NCI-H2196 (cell line): Measurements from ENCODE around the gene ZCCHC10.
"Not testable (repeated sequence)": the region's sequence is repeated elsewhere in the genome, so short reads cannot be mapped to it uniquely, and the experiment has no call there.

ENCODE experiments used
- DNase-seq: peaks from one replicate; lab custom pipeline; 2025; ENCODE audit not compliant: unreplicated experiment; lab: John Stamatoyannopoulos, UW

ZCCHC10 gene

DNA sequence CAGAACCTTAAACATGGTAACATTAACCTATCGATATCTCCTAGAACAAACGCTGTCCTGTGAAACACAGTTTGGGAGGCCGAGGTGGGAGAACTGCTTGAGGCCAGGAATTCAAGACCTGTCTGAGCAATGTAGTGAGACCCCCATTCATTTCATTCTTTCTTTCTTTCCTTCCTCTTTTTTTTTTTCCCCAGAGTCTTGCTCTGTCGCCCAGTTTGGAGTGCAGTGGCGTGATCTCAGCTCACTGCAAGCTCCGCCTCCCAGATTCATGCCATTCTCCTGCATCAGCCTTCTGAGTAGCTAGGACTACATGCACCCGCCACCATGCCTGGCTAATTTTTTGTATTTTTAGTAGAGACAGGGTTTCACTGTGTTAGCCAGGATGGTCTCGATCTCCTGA is 20.2 kb upstream of the ZCCHC10 start:
- DNase-seq: not testable (repeated sequence)

DNA sequence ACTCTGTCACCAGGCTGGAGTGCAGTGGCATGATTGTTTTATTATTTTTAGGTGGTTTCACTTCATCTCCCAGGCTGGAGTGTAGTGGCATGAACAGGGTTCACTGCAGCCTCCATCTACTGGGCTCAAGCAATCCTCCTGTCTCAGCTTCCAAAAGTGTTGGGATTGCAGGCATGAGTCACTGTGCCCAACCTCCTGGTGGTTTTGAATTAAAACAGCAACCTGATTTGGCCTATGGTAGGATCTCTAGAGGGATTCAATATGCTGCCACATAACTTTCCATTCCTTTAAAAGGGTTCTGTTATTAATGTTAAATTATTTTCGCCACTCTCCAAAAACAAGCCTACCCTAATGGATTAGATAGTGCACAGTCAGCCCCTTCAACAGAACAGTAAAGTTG is 15.6 kb upstream of the ZCCHC10 start:
- DNase-seq: no peak

DNA sequence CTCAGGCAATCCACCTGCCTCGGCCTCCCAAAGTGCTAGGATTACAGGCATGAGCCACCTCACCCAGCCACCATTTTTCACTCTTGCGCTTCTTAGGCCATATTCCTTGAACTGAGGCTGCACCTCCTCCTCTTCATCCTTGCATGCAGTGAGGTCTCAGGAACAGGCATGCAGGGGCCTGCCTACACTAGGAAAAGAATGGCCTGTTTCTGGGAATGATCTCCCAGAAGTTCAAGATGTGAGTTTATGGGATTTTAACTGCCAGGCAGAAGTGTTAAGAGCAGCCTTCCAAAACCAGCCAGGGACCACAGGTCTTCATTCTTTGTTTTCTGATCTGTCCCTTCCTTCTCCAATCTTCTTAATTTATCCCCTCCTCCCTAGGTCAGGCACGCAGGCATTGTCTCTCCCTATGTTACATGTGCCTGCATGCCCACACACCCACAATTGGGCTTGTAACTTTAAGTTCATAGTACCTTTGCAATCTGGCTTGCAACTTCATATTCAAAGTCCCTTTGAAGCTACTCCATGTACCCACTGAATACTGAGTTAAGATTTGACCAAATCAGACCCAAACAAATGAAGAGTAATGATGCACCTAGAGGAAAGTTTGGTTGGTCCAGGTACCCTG is 14.9 kb upstream of the ZCCHC10 start:
- DNase-seq: no peak

DNA sequence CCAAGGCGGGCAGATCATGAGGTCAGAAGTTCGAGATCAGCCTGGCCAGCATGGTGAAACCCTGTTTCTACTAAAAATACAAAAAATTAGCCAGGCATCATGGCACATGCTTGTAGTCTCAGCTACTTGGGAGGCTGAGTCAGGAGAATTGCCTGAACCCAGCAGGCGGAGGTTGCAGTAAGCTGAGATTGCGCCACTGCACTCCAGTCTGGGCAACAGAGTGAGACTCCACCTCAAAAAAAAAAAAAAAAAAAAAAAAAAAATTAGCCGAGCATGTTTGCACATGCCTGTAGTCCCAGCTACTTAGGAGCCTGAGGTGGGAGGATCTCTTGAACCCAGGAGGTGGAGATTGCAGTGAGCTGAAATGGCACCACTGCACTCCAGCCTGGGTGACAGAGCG is 10.3 kb upstream of the ZCCHC10 start:
- DNase-seq: not testable (repeated sequence)

DNA sequence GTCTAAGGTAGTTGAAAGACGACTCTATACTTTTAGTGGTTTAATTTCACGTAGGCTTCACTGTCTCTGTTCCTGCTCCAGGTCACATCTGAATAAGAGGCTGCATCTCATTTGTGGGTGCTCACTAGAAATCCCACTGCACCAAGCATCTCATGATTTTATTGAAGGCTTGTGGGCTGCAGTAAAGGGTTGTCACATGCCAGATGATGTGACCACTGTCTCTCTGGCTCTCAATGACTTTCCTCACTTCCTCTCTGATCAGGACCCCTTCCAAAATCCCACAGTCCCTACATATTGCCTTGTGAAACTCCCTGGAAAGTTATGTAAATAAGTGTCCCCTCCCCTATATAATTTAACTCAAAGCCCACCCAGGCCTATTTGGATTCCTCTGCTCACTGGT is 8.9 kb upstream of the ZCCHC10 start:
- DNase-seq: no peak

DNA sequence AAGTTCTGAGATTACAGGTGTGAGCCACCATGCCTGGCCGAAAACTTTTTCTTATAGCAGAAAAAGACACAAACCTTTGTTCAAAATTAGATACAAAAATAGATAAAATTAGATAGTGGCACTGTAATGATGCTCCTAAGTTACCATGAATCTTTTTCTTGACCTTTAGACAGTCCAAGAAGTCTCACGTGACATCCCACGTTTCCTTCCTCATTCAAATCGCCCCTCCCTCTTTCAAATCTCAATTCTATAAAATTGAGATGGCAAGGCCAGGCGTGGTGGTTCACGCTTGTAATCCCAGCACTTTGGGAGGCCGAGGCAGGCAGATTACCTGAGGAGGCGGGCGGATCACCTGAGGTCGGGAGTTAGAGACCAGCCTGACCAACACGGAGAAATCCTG is 7.7 kb upstream of the ZCCHC10 start:
- DNase-seq: no peak

DNA sequence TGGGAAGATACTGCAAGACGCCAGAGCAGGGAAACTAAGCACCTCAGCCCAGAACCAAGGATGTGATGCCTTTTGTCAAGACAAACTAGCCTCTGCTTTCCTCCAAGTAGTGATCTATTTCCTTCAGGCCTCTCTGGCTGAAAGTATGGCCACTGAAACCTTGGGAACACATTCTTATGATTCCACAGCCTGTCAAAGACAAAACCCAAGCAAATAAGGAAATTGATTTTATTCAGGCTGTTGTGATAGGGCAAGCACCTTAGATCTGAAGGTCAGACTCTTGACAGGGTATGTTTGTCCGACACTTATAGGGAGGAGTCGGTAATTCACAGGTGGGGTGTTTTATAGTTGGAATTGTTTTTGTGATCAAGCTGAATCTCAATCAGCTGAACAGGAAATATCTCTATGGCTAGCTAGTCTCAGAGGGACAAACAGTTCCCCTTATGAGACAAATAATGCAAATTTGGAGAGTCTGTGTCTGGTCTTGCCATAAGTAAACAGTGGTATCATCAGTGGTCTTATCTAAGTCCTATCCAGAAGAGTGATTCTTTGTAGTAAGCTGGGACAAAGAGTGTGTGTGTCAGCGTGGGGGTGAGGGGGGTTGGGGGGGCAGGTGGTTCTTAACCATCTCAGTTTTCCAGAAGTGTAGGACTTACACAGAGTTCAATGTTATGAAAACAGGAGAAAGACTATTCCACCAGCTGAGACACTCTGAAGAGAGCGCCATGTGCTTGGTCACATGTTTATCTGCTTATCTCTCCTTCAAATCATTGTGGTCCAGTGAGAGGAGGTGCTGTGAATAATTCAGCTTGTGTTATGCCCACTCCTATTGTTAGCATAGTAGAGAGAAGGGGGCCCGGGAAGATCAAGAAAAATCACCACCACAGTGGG is 6.7 kb upstream of the ZCCHC10 start:
- no peak for DNase-seq

DNA sequence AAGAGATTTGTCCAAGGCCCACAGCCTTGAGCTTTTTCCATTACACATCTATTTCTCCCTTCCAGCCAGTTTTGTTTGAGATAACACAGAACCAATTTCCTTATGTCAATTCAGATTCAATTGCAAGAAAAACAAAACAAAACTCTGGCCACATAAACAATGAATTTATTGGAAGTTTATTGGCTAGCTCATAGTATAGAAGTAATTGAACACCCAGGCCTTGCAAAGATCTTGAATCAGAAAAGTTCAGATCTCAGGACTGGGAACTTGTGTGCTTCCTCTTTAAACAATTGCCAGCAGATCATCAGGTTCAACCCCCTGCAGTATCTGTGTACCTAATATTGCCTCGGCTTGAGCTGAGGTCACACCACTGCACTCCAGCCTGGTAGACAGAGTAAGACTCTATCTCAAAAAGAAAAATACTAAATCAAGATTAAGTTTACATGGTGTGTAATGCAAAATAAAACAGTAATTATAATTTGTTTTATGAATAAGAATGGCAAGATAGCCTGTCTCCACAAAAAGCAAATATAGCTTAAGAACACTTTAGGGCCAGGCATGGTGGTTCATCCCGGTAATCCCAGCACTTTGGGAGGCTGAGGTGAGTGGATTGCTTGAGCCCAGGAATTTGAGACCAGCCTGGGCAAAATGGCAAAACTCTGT is 4.1 kb upstream of the ZCCHC10 start:
- DNase-seq: no peak

DNA sequence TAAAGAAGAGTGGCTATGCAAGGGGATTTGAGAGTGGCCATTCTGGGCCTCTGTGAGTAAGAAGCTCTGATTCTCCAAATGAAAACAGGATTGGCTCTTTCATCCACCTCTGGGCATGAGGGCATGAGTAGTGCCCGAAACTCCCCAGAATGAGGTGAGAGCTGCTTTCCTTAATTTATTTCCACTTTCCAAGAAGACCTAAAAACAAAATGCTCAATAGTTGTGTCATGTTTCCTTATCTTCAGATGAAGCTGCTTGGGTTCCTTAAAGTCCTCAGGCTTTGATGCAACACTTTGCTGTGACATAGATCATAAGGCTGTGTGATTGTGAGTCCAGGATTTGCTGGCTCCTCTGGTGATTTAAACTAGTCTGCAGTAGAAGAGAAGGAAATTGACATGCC is 3.1 kb upstream of the ZCCHC10 start:
- no peak for DNase-seq

DNA sequence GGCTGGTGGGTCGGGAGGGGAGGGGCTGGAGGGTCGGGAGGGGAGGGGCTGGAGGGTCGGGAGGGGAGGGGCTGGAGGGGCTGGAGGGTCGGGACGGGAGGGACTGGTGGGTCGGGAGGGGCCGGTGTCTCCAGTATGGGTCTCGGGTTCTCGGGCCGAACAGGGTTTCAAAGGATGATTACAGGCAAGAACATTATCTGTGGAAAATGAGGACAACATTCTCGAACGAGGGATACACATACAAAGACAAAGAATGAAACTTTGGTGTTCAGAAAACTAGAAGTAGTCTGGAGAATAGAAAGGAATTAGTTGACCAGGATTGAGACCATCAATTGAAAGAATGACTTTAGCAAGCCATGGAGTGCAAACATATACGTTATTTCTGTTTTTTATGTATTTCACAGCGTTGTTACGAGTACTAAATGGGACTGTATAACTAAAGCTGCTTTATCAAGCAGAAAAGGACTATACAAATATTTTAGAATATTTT is 360 bp upstream of the ZCCHC10 start:
- no peak for DNase-seq

DNA sequence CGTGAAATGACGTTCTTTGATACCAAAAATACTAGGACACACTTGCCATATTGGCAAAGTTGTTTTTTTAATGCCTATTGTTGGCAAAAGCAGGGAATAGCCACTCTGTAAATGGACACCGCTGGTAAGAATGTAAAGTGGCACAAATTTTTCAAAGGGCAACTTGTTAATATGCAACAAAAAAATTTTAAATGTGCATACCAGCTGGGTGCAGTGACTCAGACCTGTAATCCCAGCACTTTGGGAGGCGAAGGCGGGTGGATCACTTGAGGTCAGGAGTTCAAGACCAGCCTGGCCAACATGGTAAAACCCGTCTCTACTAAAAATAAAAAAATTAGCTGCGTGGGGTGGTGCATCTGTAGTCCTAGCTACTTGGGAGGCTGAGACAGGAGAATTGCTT is 6.9 kb downstream of the ZCCHC10 start:
- not testable (repeated sequence) for DNase-seq

DNA sequence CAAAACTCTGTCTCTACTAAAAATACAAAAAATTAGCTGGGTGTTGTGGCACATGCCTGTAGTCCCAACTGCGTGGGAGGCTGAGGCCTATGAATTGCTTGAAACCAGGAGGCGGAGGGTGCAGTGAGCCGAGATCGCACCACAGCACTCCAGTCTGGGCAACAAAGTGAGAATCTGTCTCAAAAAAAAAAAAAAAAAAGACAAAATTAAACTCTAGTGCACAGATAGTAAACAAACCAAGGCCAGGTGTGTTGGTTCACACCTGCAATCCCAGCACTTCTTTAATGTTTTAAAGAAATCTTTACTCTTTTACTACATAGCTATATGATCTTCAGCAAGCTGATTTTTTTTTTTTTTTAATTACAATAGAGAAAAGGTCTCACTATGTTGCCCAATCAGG is 8.4 kb downstream of the ZCCHC10 start:
- DNase-seq: no peak

DNA sequence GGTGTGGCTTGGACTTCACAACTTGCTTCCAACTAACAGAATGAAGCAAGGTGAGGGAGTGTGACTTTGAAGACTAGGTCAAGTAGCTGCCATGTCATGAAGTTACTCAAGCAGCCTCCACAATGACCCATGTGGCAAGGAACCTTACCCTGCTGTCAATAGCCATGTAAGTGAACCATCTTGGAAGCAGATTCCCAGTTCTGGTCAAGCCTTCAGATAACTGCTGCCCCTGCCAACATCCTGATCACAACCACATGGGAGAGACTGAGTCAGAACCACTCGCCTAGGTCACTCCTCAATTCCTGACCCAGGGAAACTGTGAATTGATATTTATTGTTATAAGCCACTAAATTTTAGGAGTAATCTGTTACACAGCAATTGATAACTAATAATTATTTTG is 10.9 kb downstream of the ZCCHC10 start:
- DNase-seq: no peak

DNA sequence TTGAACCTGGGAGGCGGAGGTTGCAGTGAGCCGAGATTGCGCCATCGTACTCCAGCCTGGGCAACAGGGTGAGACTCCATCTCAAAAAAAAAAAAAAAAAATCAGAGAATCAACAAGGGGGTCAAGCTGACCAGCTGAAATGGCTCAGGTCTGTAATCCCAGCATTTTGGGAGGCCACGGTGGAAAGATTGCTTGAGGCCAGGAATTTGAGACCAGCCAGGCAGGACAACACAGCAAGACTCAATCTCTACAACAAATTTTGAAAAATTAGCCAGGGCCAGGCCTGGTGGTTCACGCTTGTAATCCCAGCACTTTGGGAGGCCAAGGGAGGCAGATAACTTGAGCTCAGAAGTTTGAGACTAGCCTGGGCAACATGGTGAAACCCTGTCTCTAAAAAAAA is 17.9 kb downstream of the ZCCHC10 start:
- DNase-seq: not testable (repeated sequence)

DNA sequence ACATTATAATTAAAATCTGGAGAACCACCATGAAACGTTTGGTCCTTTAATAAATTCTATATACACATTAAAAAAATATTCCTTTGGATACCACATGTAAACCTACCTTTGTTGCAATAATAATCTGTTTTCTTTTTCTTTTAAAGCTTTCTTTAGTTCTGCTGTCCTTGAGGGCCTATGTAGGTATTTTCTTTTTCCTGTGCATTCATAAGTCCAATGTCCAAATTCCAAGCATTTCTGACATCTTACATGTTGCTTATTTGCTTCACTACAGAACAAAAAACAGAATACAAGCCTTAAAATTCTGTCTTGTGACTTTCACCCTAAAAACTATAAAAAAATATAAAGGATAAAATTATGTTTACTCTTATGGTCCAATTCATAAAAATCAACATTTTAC is 19.7 kb downstream of the ZCCHC10 start:
- DNase-seq: no peak

DNA sequence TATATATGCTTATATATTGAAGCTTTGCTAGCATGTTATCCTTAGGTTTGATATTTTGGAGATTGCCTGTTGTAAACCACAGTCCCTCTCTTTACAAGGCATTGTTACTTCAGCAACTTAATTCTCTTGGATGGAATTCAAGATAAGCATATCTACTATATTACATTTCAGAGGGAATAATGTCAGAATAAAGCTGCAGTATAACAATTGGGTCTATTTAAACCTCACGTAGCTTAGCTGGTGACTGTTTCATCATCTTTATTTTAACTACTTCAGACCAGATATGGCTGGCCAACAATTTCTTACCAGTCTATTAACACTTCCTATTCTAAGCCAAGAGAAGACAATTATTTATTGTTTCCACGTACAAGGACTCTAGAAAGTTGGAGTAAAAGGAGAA is 27.1 kb downstream of the ZCCHC10 start:
- DNase-seq: no peak

DNA sequence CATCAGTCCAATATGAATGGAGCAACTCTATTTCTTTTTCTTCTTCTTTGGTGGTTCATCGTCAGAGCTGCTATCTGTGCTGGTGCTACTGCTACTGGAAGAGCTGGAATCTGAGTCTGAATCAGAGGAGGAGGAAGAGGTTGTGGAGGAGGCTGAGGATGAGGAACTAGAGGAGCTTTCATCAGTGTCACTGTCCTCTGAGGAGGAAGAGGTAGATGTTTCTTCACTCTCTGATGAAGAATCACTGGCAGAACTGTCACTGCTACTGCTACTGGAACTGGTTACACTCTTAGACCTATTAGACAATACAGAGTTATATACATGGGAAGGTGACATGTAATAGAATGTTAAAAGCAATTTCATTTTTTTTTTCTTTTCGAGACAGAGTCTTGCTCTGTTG is 27.8 kb downstream of the ZCCHC10 start:
- no peak for DNase-seq

DNA sequence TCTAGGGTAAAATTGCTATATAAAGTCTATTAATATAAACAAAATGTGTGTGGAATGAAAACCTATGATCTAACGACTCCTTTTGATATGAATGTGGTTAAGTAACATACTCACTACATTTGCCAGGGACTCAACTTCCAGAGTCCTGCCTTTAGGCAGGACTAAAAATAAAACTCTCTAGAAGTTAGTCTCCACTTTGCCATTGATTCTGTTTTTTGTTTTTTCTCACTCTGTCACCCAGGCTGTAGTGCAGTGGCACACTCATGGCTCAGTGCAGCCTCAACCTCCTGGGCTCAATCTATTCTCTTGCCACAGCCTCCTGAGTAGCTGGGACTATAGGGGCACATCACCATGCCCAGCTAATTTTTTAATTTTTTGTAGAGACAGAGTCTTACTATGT is 30.0 kb downstream of the ZCCHC10 start:
- no peak for DNase-seq

DNA sequence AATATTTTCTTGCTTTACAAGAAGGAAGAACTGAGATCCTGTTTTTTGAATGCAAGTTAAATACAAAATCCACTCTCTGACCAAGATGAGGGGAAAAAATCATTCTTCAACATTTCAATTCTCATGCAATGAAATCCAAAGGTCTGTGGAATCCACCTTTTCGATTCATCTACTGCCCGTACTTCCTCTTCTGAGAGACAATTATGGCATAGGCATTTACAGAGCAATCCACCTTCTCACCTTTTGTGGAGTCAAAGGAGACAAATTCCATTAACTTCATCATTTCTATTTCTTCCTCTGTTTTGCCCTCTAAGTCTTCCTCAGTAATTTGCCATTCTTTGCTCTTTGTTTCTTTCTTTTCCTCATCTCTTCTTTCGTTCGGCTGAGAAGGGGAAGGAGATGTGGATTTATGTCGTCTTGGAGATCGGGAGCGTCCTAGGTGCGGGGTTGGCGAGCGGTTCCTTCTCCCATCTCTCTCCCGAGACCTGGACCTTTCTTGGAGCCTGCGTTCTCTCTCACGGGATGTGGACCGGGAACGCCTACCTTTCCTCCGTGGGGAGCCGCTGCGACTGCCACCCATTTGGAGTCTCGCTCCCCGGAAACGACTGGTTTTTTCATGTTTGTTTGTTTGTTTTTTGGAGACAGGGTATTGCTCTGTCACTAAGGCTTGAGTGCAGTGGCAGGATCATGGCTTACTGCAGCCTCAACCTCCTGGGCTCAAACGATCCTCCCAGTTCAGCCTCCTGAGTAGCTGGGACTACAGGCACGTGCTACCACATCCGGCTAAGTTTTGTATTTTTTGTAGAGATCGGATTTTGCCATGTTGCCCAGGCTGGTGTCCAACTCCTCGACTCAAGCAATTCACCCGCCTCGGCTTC is 38.6 kb downstream of the ZCCHC10 start:
- no peak for DNase-seq

DNA sequence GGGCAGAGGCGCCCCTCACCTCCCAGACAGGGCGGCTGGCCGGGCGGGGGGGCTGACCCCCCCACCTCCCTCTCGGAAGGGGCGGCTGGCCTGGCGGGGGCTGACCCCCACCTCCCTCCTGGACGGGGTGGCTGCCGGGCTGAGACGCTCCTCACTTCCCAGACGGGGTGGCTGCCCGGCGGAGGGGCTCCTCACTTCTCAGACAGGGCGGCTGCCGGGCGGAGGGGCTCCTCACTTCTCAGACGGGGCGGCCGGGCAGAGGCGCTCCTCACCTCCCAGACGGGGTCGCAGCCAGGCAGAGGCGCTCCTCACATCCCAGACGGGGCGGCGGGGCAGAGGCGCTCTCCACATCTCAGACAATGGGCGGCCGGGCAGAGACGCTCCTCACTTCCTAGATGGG is 43.4 kb downstream of the ZCCHC10 start:
- DNase-seq: not testable (repeated sequence)

DNA sequence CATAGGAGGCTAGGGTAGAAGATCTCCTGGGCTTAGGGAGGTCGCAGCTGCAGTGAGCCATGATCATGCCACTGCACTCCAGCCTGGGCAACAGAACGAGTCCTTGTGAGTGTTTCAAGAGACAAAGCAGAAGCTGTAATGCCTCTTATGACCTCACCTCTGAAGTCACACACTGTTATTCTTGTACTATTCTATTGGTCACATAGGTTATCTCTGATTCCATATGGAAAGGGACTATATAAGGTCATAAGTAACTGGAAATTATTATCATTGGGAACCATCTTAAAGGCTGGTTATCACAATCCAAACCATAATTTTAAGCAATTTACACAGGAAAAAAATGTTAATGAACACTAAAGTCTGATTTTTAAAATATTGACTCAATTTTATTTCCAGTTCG is 45.1 kb downstream of the ZCCHC10 start:
- DNase-seq: no peak
